Keratinocyte (primary cell): ENCODE results near the gene GPX5. TPM values are rescaled to one million over a fixed set of nuclear protein-coding genes. Genes with fewer than 3 reads are reported as not detected.
"Not testable (repeated sequence)": the region's sequence is repeated elsewhere in the genome, so short reads cannot be mapped to it uniquely, and the experiment has no call there.

Experiments
- DNase-seq: peaks from one replicate; pipeline ENCODE4 v3.0.0-alpha.2; 2011; ENCODE audit warnings: low read depth, missing footprints, low spot score
- FAIRE-seq: peaks from 2 replicates; lab custom pipeline; 2011; peaks lifted over from hg19 to GRCh38; lab: Jason Lieb, UNC
- H2AFZ ChIP-seq: 2 replicates; pipeline ENCODE4 v1.6.0; 2012; ENCODE audit warnings: low read length, control low read depth, inconsistent platforms; ENCODE audit not compliant: control insufficient read depth
- H3K27ac ChIP-seq: 2 replicates; pipeline ENCODE4 v1.5.1; 2011; ENCODE audit warnings: low read length; ENCODE audit not compliant: control insufficient read depth, insufficient read depth
- H3K27me3 ChIP-seq: 3 replicates; pipeline ENCODE4 v1.6.0; 2011; ENCODE audit warnings: low read length; ENCODE audit not compliant: control insufficient read depth, insufficient read depth; ENCODE audit errors: extremely low read depth
- H3K36me3 ChIP-seq, 2 experiments: 2 replicates in 1 of 2; 3 replicates in 1 of 2; pipeline ENCODE4 v1.5.1; 2011; ENCODE audit warnings: low read length in 2 of 2, mild to moderate bottlenecking in 1 of 2; ENCODE audit not compliant: control insufficient read depth in 2 of 2, insufficient read depth in 2 of 2; ENCODE audit errors: extremely low read depth in 1 of 2
- H3K4me1 ChIP-seq: 3 replicates; pipeline ENCODE4 v1.5.1; 2011; ENCODE audit warnings: low read length; ENCODE audit not compliant: control insufficient read depth, insufficient read depth; ENCODE audit errors: extremely low read depth
- H3K4me2 ChIP-seq: 3 replicates; pipeline ENCODE4 v1.6.0; 2011; ENCODE audit warnings: low read depth, low read length; ENCODE audit not compliant: control insufficient read depth, insufficient read depth; ENCODE audit errors: extremely low read depth
- H3K4me3 ChIP-seq, 3 experiments: fragments of 200-600 bp in 1 of 3; sonication (generic) in 1 of 3; 2 replicates in 2 of 3; 3 replicates in 1 of 3; pipeline ENCODE4 v1.5.1; 2011 to 2016; ENCODE audit warnings: low read length in 3 of 3, mild to moderate bottlenecking in 3 of 3, control low read depth in 2 of 3, inconsistent platforms in 1 of 3, low read depth in 1 of 3, mixed read lengths in 1 of 3, mixed run types in 1 of 3, moderate library complexity in 1 of 3; ENCODE audit not compliant: control insufficient read depth in 2 of 3, insufficient read depth in 2 of 3; ENCODE audit errors: extremely low read depth in 1 of 3
- H3K79me2 ChIP-seq: 2 replicates; pipeline ENCODE4 v1.6.0; 2012; ENCODE audit warnings: low read length; ENCODE audit not compliant: control insufficient read depth, insufficient read depth
- H3K9ac ChIP-seq: 3 replicates; pipeline ENCODE4 v1.6.0; 2011; ENCODE audit warnings: low read length; ENCODE audit not compliant: control insufficient read depth, insufficient read depth; ENCODE audit errors: extremely low read depth
- H3K9me1 ChIP-seq: 3 replicates; pipeline ENCODE4 v1.6.0; 2011; ENCODE audit warnings: low read length; ENCODE audit not compliant: control insufficient read depth, insufficient read depth; ENCODE audit errors: extremely low read depth
- H3K9me3 ChIP-seq: 2 replicates; pipeline ENCODE4 v1.5.1; 2012; ENCODE audit warnings: low read depth, low read length; ENCODE audit not compliant: control insufficient read depth
- H4K20me1 ChIP-seq: 3 replicates; pipeline ENCODE4 v1.6.0; 2011; ENCODE audit warnings: low read length; ENCODE audit not compliant: control insufficient read depth, insufficient read depth; ENCODE audit errors: extremely low read depth
- EZH2 ChIP-seq: IDR thresholded peaks from one replicate; pipeline ENCODE4 v1.6.1; 2012; ENCODE audit warnings: inconsistent platforms, mild to moderate bottlenecking, low read length, moderate library complexity
- dilution Hi-C: fragments of 300-500 bp; cut with MboI; formaldehyde crosslinking; loops from one replicate; pipeline ENCODE4 v1.7.0; 2020; ENCODE audit warnings: low sequenced_read_pairs; ENCODE audit not compliant: extremely low pct_ligation_motif_present
- polyA plus RNA-seq, 5 experiments: library from polyadenylated mRNA; depleted of rRNA in 3 of 5; stranded (reverse) in 3 of 5; stranded (forward) in 1 of 5; unstranded in 1 of 5; fragments of >200 nt; gene quantifications; 1 replicate in 1 of 5; 2 replicates in 3 of 5; 3 replicates in 1 of 5; pipeline versions ENCODE4 v1.2.1 to v1.2.3, GENCODE V29; 2011 to 2012; ENCODE audit warnings: missing spikeins in 2 of 5, low read depth in 1 of 5, low replicate concordance in 1 of 5
- TF ChIP-seq, protein P1 (sequence below), 3 experiments: IDR thresholded peaks in 1 of 3; conservative IDR thresholded peaks in 1 of 3; optimal IDR thresholded peaks in 1 of 3; 2 replicates in 2 of 3; 3 replicates in 1 of 3; pipeline versions ENCODE3 to v1.5.1; 2011; ENCODE audit warnings: low read length in 3 of 3, mild to moderate bottlenecking in 3 of 3, moderate library complexity in 2 of 3, control low read depth in 1 of 3, inconsistent platforms in 1 of 3; ENCODE audit not compliant: insufficient read depth in 2 of 3; ENCODE audit errors: extremely low read depth in 1 of 3

GPX5 gene
- polyA plus RNA-seq, 1 donor (not counting 4 experiments of a cell fraction or from before 2014, with no cell fraction given): not detected

DNA sequence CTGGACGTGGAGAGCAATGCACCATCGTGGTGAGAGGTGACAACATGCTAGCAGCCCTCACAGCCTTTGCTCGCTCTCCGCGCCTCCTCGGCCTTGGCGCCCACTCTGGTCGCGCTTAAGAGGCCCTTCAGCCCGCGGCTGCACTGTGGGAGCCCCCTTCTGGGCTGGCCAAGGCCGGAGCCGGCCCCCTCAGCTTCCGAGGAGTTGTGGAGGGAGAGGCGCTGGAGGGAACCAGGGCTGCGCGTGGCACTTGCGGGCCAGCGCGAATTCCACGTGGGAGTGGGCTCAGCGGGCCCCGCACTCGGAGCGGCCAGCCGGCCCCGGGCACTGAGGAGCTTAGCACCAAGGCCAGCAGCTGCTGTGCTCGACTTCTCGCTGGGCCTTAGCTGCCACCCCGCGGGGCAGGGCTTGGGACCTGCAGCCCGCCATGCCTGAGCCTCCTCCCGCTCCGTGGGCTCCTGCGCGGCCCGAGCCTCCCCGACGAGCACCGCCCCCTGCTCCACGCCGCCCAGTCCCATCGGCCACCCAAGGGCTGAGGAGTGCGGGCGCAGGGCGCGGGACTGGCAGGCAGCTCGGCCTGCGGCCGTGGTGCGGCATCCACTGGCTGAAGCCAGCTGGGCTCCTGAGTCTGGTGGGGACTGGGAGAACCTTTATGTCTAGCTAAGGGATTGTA is 13.9 kb upstream of the GPX5 start:
- Histone ChIP-seq H3K27me3 (no peaks in the 10 kb centered on the region), H3K27ac (no peak overlapping the region), H3K79me2 (no peaks in the 10 kb centered on the region), H3K9ac (no peak overlapping the region), H4K20me1 (no peaks in the 10 kb centered on the region), H3K9me3 (no peaks in the 10 kb centered on the region), H3K4me2 (no peak overlapping the region), H3K4me1 (no peaks in the 10 kb centered on the region), H3K4me3 (no peak overlapping the region), H3K36me3 (no peaks in the 10 kb centered on the region), H3K9me1 (no peaks in the 10 kb centered on the region), H2AFZ (no peak overlapping the region)
- dilution Hi-C loops: no loop called here
- FAIRE-seq (no peak), DNase-seq (no peak)
- TF ChIP-seq EZH2: no peak
- TF ChIP-seq, protein P1, sequence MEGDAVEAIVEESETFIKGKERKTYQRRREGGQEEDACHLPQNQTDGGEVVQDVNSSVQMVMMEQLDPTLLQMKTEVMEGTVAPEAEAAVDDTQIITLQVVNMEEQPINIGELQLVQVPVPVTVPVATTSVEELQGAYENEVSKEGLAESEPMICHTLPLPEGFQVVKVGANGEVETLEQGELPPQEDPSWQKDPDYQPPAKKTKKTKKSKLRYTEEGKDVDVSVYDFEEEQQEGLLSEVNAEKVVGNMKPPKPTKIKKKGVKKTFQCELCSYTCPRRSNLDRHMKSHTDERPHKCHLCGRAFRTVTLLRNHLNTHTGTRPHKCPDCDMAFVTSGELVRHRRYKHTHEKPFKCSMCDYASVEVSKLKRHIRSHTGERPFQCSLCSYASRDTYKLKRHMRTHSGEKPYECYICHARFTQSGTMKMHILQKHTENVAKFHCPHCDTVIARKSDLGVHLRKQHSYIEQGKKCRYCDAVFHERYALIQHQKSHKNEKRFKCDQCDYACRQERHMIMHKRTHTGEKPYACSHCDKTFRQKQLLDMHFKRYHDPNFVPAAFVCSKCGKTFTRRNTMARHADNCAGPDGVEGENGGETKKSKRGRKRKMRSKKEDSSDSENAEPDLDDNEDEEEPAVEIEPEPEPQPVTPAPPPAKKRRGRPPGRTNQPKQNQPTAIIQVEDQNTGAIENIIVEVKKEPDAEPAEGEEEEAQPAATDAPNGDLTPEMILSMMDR (optimal IDR thresholded peaks at IDR 0.05 in 1 of 3, IDR thresholded peaks at IDR 0.05 in 1 of 3, conservative IDR thresholded peaks at IDR 0.05 in 1 of 3; ENCODE audit: extremely low read depth in 1 of 3, insufficient read depth in 2 of 3, low read length in 3 of 3): no peak

DNA sequence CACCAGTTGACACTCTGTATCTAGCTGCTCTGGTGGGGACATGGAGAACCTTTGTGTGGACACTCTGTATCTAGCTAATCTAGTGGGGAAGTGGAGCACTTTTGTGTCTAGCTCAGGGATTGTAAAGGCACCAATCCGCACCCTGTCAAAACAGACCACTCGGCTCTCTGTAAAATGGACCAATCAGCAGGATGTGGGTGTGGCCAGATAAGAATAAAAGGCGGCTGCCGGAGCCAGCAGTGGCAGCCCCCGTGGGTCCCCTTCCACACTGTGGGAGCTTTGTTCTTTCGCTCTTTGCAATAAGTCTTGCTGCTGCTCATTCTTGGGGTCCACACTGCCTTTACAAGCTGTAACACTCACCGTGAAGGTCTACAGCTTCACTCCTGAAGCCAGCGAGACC is 13.3 kb upstream of the GPX5 start:
- H3K4me1 ChIP-seq, H4K20me1 ChIP-seq, H3K4me2 ChIP-seq, FAIRE-seq, dilution Hi-C loops, H3K9me3 ChIP-seq, H3K27ac ChIP-seq, H3K4me3 ChIP-seq, H3K9me1 ChIP-seq, H3K9ac ChIP-seq, H3K27me3 ChIP-seq, H3K36me3 ChIP-seq, H3K79me2 ChIP-seq, H2AFZ ChIP-seq, DNase-seq: not testable (repeated sequence)

DNA sequence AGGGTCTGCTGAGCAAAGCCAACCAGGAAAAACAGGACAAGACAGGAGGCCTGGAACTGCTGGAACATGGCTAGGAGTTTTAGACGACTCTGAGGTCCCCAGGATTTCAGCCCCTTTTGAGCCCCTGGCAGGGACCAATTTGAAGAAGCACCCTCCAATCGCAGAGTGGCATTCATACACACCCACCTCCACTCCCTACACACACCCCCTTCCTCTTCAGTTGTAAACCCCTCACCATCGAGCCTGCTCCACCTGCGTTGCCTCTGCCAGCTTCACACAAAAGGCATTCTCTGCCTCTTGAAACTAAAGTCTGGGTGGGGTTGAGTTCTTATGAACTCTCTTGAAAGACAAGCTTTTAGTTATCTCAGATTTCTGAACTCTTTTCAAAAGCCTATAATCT is 10.0 kb upstream of the GPX5 start, which contains the start of gene GPX6:
Gene GPX6, minus strand, starts transcription at position 118 of the 400 bp plus-strand sequence. Its CDS starts 50 bp downstream, at position 68.
- dilution Hi-C loops: no loop called here

More for the DNA sequence above, 10.0 kb upstream of the GPX5 start, which contains the start of gene GPX6:
- no peaks in the 10 kb centered on the region for H4K20me1 ChIP-seq
- TF ChIP-seq EZH2: no peak
- TF ChIP-seq, protein P1 (optimal IDR thresholded peaks at IDR 0.05 in 1 of 3, IDR thresholded peaks at IDR 0.05 in 1 of 3, conservative IDR thresholded peaks at IDR 0.05 in 1 of 3; ENCODE audit: extremely low read depth in 1 of 3, insufficient read depth in 2 of 3, low read length in 3 of 3): no peak
- H3K4me3 ChIP-seq: no peak within 1 kb of the TSS
- H2AFZ ChIP-seq: no peak within 1 kb of the TSS
- peaks cover 6% of the 10 kb centered on the region for H3K27me3 ChIP-seq
- H3K9me1 ChIP-seq: no peaks in the 10 kb centered on the region
- no peaks in the 10 kb centered on the region for H3K9me3 ChIP-seq
- no peaks in the 10 kb centered on the region for H3K4me1 ChIP-seq
- H3K4me2 ChIP-seq: no peak within 1 kb of the TSS
- no peak within 1 kb of the TSS for H3K27ac ChIP-seq
- H3K79me2 ChIP-seq: no peaks in the 10 kb centered on the region
- H3K9ac ChIP-seq: no peak within 1 kb of the TSS
- DNase-seq (no peak), FAIRE-seq (no peak)
- H3K36me3 ChIP-seq: no peaks in the 10 kb centered on the region
